Measurements from ENCODE around the gene DLK2. TPM values are rescaled to one million over a fixed set of nuclear protein-coding genes. Genes with fewer than 3 reads are reported as not detected.

The DLK2 gene
- total RNA-seq, 1 donor from 2014 or later = not detected

- Histone ChIP-seq H3K36me3 (ENCODE audit: control insufficient read depth, insufficient read depth, low read length) (no peaks in the 10 kb centered on the region), H3K4me3 (ENCODE audit: low read depth, low read length) (no peak overlapping the region), H3K27me3 (ENCODE audit: control insufficient read depth, insufficient read depth, low read length) (no peaks in the 10 kb centered on the region)
- DNase-seq (ENCODE audit: low read depth) = no peak
- no peak for TF ChIP-seq CTCF (IDR thresholded peaks at IDR 0.05; ENCODE audit: insufficient read depth, low read length, poor library complexity, severe bottlenecking)
Observed at GRCh38 chr6:43493833-43494232, 38.5 kb upstream of the DLK2 start.

- H3K36me3 ChIP-seq (ENCODE audit: control insufficient read depth, insufficient read depth, low read length) = no peaks in the 10 kb centered on the region
- no peaks in the 10 kb centered on the region for H3K27me3 ChIP-seq (ENCODE audit: control insufficient read depth, insufficient read depth, low read length)
- H3K4me3 ChIP-seq (ENCODE audit: low read depth, low read length) = no peak overlapping the region
- no peak for TF ChIP-seq CTCF (IDR thresholded peaks at IDR 0.05; ENCODE audit: insufficient read depth, low read length, poor library complexity, severe bottlenecking)
- no peak for DNase-seq (ENCODE audit: low read depth)
Observed at GRCh38 chr6:43493230-43493629, 37.9 kb upstream of the DLK2 start.

- no peaks in the 10 kb centered on the region for H3K36me3 ChIP-seq (ENCODE audit: control insufficient read depth, insufficient read depth, low read length)
- H3K27me3 ChIP-seq (ENCODE audit: control insufficient read depth, insufficient read depth, low read length) = no peaks in the 10 kb centered on the region
- H3K4me3 ChIP-seq (ENCODE audit: low read depth, low read length) = no peak overlapping the region
- no peak for TF ChIP-seq CTCF (IDR thresholded peaks at IDR 0.05; ENCODE audit: insufficient read depth, low read length, poor library complexity, severe bottlenecking)
- no peak for DNase-seq (ENCODE audit: low read depth)
Observed at GRCh38 chr6:43492673-43493072, 37.3 kb upstream of the DLK2 start.

GRCh38 chr6:43491750-43492661 is 36.7 kb upstream of the DLK2 start:
- TF ChIP-seq CTCF (IDR thresholded peaks at IDR 0.05; ENCODE audit: insufficient read depth, low read length, poor library complexity, severe bottlenecking) = no peak
- Histone ChIP-seq H3K27me3 (ENCODE audit: control insufficient read depth, insufficient read depth, low read length) (no peaks in the 10 kb centered on the region), H3K36me3 (ENCODE audit: control insufficient read depth, insufficient read depth, low read length) (no peaks in the 10 kb centered on the region), H3K4me3 (ENCODE audit: low read depth, low read length) (no peak overlapping the region)
- DNase-seq (ENCODE audit: low read depth) = no peak

- no peak for TF ChIP-seq CTCF (IDR thresholded peaks at IDR 0.05; ENCODE audit: insufficient read depth, low read length, poor library complexity, severe bottlenecking)
- no peaks in the 10 kb centered on the region for H3K36me3 ChIP-seq (ENCODE audit: control insufficient read depth, insufficient read depth, low read length)
- DNase-seq (ENCODE audit: low read depth) = no peak
- no peak overlapping the region for H3K4me3 ChIP-seq (ENCODE audit: low read depth, low read length)
- H3K27me3 ChIP-seq (ENCODE audit: control insufficient read depth, insufficient read depth, low read length) = no peaks in the 10 kb centered on the region
Observed at GRCh38 chr6:43490523-43490939, 35.2 kb upstream of the DLK2 start.
